GM21515 (cell line): ENCODE data around the gene TRAPPC10.

Source experiments
- ATAC-seq: cut with Tn5 transposase; IDR thresholded peaks from one replicate; pipeline ENCODE4 v1.9.1; 2021; ENCODE audit not compliant: unreplicated experiment

Gene TRAPPC10

DNA sequence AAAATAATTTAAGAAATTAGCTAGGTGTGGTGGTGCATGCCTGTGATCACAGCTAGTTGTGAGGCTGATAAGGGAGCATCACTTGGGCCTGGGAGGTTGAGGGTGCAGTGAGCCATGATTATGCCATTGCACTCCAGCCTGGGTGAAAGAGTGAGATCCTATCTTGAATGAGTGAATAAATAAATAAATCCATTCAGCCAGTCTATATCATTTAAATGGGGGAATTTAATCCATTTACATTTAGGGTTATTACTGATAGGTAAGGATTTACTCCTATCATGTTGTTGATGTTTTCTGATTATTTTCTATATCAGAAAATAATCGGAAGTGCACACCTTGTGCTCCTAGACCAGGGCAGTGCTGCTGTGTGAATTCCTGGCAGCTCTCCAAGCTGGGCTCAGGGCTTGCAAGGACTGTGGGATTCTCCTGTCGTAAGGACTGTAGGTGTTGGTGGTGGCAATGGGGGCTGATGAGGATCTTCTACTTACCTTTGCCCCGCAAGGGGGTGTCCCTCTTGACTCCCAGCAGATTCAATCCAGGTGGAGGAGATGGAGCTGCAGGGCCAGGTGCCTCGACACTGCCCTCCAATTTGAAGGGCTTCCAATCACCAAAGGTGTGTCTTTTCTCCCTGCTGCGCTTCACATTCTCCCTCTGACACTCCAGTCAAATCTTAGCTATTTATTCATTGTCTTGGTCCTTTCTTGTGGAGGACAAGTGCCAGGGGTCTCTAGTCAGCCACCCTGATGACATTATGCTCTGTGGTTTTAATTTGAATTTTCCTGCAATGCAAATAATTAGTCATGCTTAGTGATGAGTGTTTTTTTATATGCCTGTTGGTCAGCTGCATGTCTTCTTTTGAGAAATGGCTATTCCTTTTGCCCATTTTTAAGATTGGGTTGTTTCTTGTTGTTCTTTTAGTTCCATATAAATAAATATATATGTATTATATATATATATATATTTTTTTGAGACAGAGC, 14.1 kb upstream of the TRAPPC10 start:
- ATAC-seq: no peak

DNA sequence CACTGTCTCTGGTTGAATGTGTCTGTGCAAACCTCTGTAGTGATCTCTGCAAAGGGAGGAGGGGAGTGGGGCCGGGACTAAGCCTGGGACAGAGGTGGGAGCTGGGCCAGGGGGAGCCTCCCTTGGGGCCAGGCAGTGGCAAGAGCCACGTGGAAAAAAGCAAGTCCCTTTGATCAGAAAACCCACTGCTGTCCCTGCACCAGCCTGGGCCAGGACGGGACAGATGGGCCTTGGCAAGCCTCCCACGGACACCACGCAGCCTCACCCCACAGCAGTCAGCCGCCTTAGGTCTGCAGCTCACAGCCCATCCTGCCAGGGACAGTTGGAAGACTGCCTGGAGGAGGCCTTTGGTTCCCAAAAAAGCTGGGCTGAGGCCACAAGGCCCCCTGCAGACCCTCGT, 11.7 kb upstream of the TRAPPC10 start:
- no peak for ATAC-seq

DNA sequence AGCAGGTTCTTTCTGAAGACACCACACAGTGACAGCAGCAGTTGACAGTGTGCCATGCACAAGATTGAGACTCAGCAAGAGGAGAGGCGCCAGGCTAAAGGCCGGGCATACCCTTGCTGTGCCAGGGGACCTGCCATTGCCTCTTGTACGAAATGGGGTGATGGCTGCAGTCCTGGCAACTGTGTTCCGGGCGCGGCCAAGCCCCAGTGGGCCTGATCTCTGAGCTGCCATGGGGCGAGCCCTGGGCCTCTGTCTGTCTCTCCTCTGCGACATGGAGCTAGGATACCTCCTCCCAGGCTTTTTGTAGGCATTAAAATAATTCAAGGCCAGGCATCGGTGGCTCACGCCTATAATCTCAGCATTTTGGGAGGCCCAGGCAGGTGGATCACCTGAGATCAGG, 9.6 kb upstream of the TRAPPC10 start:
- no peak for ATAC-seq

GRCh38 chr21:44003307-44003966, 8.7 kb upstream of the TRAPPC10 start:
- ATAC-seq: no peak

DNA sequence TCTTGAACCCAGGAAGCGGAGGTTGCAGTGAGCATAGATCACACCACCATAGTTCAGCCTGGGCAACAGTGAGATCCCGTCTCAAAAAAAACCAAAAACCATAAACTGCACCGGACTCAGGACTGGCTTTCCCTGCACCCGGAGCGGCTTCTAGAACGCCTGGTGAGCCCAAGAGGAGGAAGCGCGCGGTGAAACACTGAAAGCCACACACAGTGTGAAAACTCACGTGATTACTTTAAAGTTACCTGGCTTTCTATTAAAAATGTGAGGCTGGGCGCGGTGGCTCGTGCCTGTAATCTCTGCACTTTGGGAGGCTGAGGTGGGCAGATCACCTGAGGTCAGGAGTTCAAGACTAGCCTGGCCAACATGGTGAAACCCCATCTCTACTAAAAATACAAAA, 7.0 kb upstream of the TRAPPC10 start:
- no peak for ATAC-seq

GRCh38 chr21:44005593-44005992, 6.5 kb upstream of the TRAPPC10 start:
- no peak for ATAC-seq

- ATAC-seq: no peak
These were observed 6.0 kb upstream of the TRAPPC10 start for GRCh38 chr21:44006017-44006619.

DNA sequence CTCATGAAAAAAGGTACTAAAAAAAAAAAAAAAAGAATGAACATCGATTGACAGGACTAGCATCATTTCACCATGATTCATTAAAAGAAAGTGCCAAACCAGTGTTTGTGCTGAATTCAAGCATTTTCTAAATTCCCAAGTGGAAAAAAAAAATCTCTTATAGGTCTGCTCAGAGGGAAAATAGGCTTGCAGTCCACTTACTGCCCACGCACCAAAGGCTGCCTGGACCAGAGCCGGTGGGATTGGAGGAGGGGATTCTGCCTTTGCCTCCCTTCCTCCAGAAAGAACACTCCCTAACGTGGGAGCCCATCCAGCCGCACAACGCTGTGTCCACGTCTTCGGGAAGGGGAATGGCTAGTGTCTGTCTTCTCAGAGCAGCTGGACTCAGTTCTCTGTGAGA, 5.5 kb upstream of the TRAPPC10 start:
- no peak for ATAC-seq

GRCh38 chr21:44010429-44010828, 1.7 kb upstream of the TRAPPC10 start:
- ATAC-seq: no peak

DNA sequence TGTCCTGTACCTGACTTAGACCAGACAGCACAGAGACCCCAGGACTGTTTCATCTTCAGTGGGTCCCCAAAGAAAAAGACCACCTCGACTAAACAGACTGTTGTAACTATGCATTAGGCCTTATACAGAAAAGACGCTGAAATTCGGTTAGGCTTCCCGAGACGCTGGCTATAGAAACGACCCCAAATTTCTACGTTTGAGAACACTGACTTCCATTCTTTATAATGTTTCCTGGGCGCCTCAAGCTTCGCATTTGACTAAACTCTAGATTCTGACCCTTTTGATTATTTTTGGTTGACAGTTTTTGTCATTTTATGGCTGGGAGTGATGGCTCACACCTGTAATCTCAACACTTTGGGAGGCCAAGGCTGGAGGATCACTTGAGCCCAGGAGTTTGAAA, 986 bp upstream of the TRAPPC10 start:
- ATAC-seq: no peak

- peak; percentile 62 for ATAC-seq
These were observed 618 bp downstream of the TRAPPC10 start for GRCh38 chr21:44012474-44013379.

- no peak for ATAC-seq
These were observed 1.4 kb downstream of the TRAPPC10 start for GRCh38 chr21:44013380-44014088.

GRCh38 chr21:44017601-44018000, 5.5 kb downstream of the TRAPPC10 start:
- no peak for ATAC-seq

- no peak for ATAC-seq
These were observed 6.0 kb downstream of the TRAPPC10 start for GRCh38 chr21:44018127-44018526.

GRCh38 chr21:44018813-44019567, 6.9 kb downstream of the TRAPPC10 start:
- ATAC-seq: no peak

- ATAC-seq: no peak
These were observed 7.5 kb downstream of the TRAPPC10 start for GRCh38 chr21:44019568-44019958.

DNA sequence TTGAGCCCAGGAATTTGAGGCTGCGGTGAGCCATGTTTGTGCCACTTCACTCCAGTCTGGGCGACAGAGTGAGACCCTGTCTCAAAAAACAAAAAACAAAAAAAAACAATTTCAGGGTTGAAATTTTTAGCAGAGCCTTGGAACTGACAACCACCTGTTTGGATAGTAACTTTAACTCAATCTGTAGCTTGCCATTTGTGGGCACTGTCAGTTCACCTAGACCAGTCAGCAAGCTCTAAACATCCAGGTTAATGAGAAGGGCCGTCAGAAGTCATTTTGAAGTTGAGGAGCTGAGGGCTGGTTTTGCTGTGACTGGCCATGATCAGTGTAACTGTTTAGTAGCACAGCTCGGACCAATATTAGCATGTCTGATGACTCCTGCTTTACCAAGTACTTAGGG, 8.4 kb downstream of the TRAPPC10 start:
- ATAC-seq: no peak

- ATAC-seq: no peak
These were observed 9.0 kb downstream of the TRAPPC10 start for GRCh38 chr21:44021064-44021463.

DNA sequence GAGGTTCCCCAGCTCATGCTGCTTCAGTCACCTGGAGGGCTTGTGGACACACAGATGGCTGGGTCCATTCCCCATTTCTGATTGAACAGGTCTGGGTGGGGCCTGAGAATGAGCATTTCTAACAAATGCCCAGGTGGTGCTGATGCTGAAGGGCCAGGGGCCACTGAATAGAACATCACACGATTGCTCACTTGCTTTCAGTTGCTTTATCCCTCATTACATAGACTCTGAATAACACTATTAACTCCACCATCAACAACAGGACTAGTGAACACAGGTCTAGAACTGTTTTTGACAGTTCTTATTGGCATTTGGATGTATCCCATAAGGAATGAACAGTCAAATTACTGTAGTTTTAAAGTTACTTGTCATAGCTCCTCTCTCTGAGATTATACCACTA, 12.1 kb downstream of the TRAPPC10 start:
- ATAC-seq: no peak
